T-cell (primary cell): ENCODE data around the gene D2HGDH. TPM values are rescaled to one million over a fixed set of nuclear protein-coding genes. Genes with fewer than 3 reads are reported as not detected.

Experiments
- ATAC-seq, 4 experiments: fragments of 200-7000 bp in 3 of 4; fragments of 150-1000 bp in 1 of 4; cut with Tn5 transposase; replicated peaks in 1 of 4; 1 replicate in 3 of 4; 2 replicates in 1 of 4; pipeline ENCODE4 v1.10.0; 2021; ENCODE audit warnings: moderate library complexity in 3 of 4, mild to moderate bottlenecking in 2 of 4, moderate number of reproducible peaks in 1 of 4
- CTCF ChIA-PET, 2 donors: fragments of 300-600 bp; sonication (Branson Sonifier 250); formaldehyde crosslinking; loops; one replicate each; lab custom pipeline; 2022; ENCODE audit warnings: antibody characterized with exemption in 2 of 2; lab: Charles Lee
- POLR2A ChIA-PET, 2 donors: fragments of 300-600 bp; sonication (Branson Sonifier 250); formaldehyde crosslinking; loops; one replicate each; lab custom pipeline; 2022; ENCODE audit warnings: antibody characterized with exemption in 2 of 2; lab: Charles Lee
- DNase-seq, 35 experiments: peaks; one replicate each; pipeline versions ENCODE4 v3.0.0 to v3.0.0-alpha.2; 2013 to 2023
- H3K27ac ChIP-seq: one replicate; pipeline ENCODE4 v1.5.1; 2013; ENCODE audit warnings: low read length
- H3K27me3 ChIP-seq, 2 experiments: replicated peaks in 1 of 2; 1 replicate in 1 of 2; 2 replicates in 1 of 2; pipeline versions ENCODE4 v1.6.1 to v1.7.0; 2013; ENCODE audit warnings: low read length in 1 of 2, mixed read lengths in 1 of 2; ENCODE audit not compliant: control insufficient read depth in 2 of 2, insufficient read depth in 2 of 2; ENCODE audit errors: extremely low read depth in 1 of 2
- H3K36me3 ChIP-seq, 2 donors: 1 replicate in 1 of 2; 2 replicates in 1 of 2; pipeline versions ENCODE4 v1.6.1 to v1.7.0; 2013; ENCODE audit warnings: low read length in 1 of 2; ENCODE audit not compliant: control insufficient read depth in 2 of 2, insufficient read depth in 1 of 2; ENCODE audit errors: extremely low read depth in 1 of 2
- H3K4me1 ChIP-seq, 2 experiments: 1 replicate in 1 of 2; 2 replicates in 1 of 2; pipeline versions ENCODE4 v1.6.1 to v1.7.0; 2013; ENCODE audit warnings: low read length in 2 of 2, mixed read lengths in 1 of 2; ENCODE audit not compliant: insufficient read depth in 2 of 2, control insufficient read depth in 1 of 2; ENCODE audit errors: extremely low read depth in 1 of 2
- H3K4me3 ChIP-seq, 2 donors: 1 replicate in 1 of 2; 2 replicates in 1 of 2; pipeline versions ENCODE4 v1.5.1 to v1.7.0; 2013; ENCODE audit warnings: mild to moderate bottlenecking in 2 of 2, low read length in 1 of 2, moderate library complexity in 1 of 2; ENCODE audit not compliant: control insufficient read depth in 1 of 2; ENCODE audit errors: extremely low read depth in 1 of 2
- H3K9me3 ChIP-seq: 2 replicates; pipeline ENCODE4 v1.7.0; 2013
- H3K27ac Mint-ChIP-seq, 2 donors: one replicate each; pipeline ENCODE4 v1.8.0; 2020 to 2021; ENCODE audit warnings: mild to moderate bottlenecking in 2 of 2, mixed read lengths in 2 of 2
- H3K27me3 Mint-ChIP-seq, 2 donors: one replicate each; pipeline ENCODE4 v1.8.0; 2021 to 2022; ENCODE audit warnings: mixed read lengths in 2 of 2
- H3K36me3 Mint-ChIP-seq: one replicate; pipeline ENCODE4 v1.8.0; 2021; ENCODE audit warnings: mixed read lengths
- H3K4me1 Mint-ChIP-seq, 3 donors: one replicate each; pipeline ENCODE4 v1.8.0; 2020 to 2022; ENCODE audit warnings: mixed read lengths in 3 of 3, mild to moderate bottlenecking in 1 of 3
- H3K4me3 Mint-ChIP-seq, 3 donors: one replicate each; pipeline ENCODE4 v1.8.0; 2020 to 2022; ENCODE audit warnings: mild to moderate bottlenecking in 3 of 3, mixed read lengths in 3 of 3, moderate library complexity in 3 of 3
- H3K9me3 Mint-ChIP-seq, 3 donors: one replicate each; pipeline ENCODE4 v1.8.0; 2020 to 2022; ENCODE audit warnings: mixed read lengths in 3 of 3
- WGBS: methylation state at CpG from one replicate; pipeline ENCODE4 v1.1.5; 2013; ENCODE audit warnings: missing lambda C conversion rate; ENCODE audit not compliant: insufficient coverage; 5-methylcytosine and 5-hydroxymethylcytosine counted together
- total RNA-seq, 35 experiments: library from RNA in 6 of 35; stranded (reverse) in 6 of 35; fragments of 120-200 nt in 1 of 35; gene quantifications; one replicate each; pipeline versions ENCODE4 v1.2.1 to v1.2.4 and lab custom pipeline; 2013 to 2026

D2HGDH gene
- total RNA-seq, 5 donors from 2014 or later (not counting 1 experiment from before 2014, with no cell fraction given) = 48.6 to 58.3 (median 54.0) TPM

DNA sequence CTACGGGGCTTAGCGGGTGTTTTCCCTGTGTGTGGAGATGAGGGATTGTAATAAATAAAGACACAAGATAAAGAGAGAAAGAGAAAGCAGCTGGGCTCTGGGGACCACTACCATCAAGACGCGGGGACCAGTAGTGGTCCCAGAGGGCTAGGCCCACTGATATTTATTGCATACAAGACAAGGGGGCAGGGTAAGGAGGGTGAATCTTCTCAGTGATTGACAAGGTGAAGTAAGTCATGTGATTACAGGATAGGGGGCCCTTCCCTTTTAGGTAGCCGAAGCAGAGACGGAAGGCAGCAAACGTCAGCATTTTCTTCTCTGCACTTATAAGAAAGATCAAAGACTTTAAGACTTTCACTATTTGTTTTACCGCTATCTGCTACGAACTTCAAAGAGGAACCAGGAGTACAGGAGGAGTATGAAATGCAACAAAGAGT is 37.7 kb downstream of the D2HGDH start:
- Mint-ChIP-seq H3K9me3 (no peaks in the 10 kb centered on the region), H3K27me3 (no peaks in the 10 kb centered on the region), H3K27ac (peak overlapping the region; percentile 23 to 72), H3K36me3 (no peaks in the 10 kb centered on the region), H3K4me3 (peak overlapping the region; percentile 18 to 67 (median 56)), H3K4me1 (peaks cover 11 to 14% (median 12%) of the 10 kb centered on the region in 3 donors)
- CTCF ChIA-PET = interaction anchor here in 1 of 2 donors (0.6 kb wide), 1 partner anchor 124 kb away, joined by 5 read pairs; no protein-coding TSS in a partner anchor
- ATAC-seq (peak in 2 of 4 experiments; percentile 21 to 35), DNase-seq (peak in 20 of 35 experiments; percentile 14 to 60 (median 24))
- H3K9me3 ChIP-seq = no peaks in the 10 kb centered on the region
- no peak overlapping the region for H3K4me3 ChIP-seq
- POLR2A ChIA-PET = interaction anchor here in 1 of 2 donors (0.5 kb wide), 1 partner anchor 53 kb away, joined by 6 read pairs; no protein-coding TSS in a partner anchor
- no peaks in the 10 kb centered on the region for H3K36me3 ChIP-seq
- WGBS = 71% methylated on average over 2 of the region's 9 CpGs
- H3K27ac ChIP-seq = no peak overlapping the region
- H3K4me1 ChIP-seq = peaks cover 2 to 28% of the 10 kb centered on the region in 2 experiments
- peaks cover 0 to 33% of the 10 kb centered on the region in 2 experiments for H3K27me3 ChIP-seq

DNA sequence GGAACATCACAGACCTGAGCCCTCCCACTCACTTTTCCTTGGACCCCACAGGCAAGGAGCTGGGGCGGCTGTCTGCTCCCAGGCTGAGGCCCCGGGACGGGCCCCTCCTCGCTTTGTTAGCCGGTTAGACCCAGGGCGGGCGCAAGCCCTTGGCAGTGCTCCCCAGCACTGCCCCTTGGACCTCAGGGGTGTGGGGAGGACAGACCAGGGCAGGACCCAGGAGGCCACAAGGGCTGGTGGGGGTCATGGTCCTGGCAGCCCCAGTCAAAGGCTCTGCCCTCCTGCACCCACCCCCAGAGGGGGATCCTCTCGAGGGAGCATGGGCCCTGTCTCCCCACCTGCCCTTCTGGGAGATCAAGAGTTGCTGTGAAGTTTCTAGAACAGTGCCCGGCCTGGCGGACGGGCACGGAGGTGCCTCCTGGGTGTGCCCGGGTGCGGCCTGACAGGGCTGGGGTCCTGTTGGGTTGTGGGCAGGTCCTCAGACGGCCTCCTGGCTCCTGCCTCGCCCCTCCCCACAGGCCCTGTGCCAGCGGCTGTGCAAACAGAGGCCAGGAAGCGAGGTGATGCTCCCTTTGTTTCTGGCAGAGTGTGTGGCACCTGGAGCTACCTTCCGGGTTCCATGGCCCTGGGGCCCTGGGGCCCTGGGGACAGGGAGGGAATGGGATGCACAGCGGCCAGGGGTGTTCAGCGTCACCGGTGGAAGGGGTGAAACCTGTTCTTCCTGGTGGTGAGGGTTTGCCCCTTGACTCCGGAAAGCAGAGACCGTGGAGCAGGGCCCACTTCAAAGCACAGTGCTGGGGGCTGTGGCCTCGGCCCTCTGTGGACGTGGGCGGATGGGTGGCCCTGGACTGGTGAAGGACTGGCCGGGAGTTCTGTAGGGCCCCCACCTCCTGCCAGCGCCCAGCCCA is 39.3 kb downstream of the D2HGDH start:
- H3K27ac Mint-ChIP-seq = no peak overlapping the region
- WGBS = 84% methylated on average over 24 of the region's 29 CpGs
- H3K36me3 ChIP-seq = no peaks in the 10 kb centered on the region
- H3K4me3 ChIP-seq = no peak overlapping the region
- DNase-seq = peak in 2 of 35 experiments; percentile 11 to 20
- no peaks in the 10 kb centered on the region for H3K9me3 ChIP-seq
- H3K9me3 Mint-ChIP-seq = no peaks in the 10 kb centered on the region
- no peak for ATAC-seq
- no peak overlapping the region for H3K4me3 Mint-ChIP-seq
- no peaks in the 10 kb centered on the region for H3K36me3 Mint-ChIP-seq
- peaks cover 11 to 14% (median 12%) of the 10 kb centered on the region in 3 donors for H3K4me1 Mint-ChIP-seq
- no peaks in the 10 kb centered on the region for H3K27me3 Mint-ChIP-seq
- peaks cover 2 to 28% of the 10 kb centered on the region in 2 experiments for H3K4me1 ChIP-seq
- H3K27ac ChIP-seq = no peak overlapping the region
- ChIA-PET CTCF (no interaction called here), POLR2A (no interaction called here)
- peaks cover 0 to 44% of the 10 kb centered on the region in 2 experiments for H3K27me3 ChIP-seq

DNA sequence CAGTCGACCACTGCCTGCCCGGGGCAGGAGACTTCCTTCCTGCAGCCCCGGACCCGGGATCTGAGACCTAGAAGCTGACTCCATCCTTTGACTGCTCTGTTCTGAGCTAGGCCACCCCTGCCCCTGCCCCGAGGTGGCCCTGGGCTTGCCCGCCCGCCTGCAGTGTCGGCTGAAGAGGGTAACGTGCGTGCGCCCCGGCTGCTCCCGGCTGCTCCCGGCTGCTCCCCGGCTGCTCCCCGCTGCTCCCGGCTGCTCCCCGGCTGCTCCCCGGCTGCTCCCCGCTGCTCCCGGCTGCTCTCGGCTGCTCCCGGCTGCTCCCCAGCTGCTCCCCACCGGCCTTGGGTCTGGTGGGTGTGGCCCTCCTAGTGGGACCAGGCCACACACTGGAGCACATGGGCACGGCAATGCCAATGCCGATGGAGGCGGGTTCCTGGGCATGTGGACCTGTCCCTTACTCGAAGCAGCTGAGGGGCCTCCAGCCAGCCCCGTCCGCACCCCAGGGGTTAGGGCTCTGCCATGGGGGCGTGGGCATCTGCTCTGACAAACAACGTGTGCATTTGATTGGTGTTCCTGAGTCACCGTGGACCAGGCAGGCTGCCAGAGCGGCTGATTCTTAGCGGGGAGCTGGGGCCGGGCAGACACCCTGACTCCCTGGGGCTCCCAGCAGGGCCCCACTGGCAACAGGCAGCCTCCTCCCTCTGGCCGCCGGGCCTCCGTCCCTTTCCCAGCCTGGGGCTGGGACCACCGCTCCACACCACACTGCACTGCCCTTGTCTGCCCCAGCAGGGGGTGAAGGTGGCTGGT is 40.2 kb downstream of the D2HGDH start:
- Histone ChIP-seq H3K4me1 (peaks cover 2 to 28% of the 10 kb centered on the region in 2 experiments), H3K9me3 (no peaks in the 10 kb centered on the region), H3K27me3 (peaks cover 0 to 44% of the 10 kb centered on the region in 2 experiments), H3K36me3 (no peaks in the 10 kb centered on the region), H3K27ac (no peak overlapping the region), H3K4me3 (no peak overlapping the region)
- Mint-ChIP-seq H3K4me1 (peaks cover 11 to 14% (median 12%) of the 10 kb centered on the region in 3 donors), H3K4me3 (no peak overlapping the region), H3K9me3 (no peaks in the 10 kb centered on the region), H3K36me3 (no peaks in the 10 kb centered on the region), H3K27me3 (no peaks in the 10 kb centered on the region), H3K27ac (no peak overlapping the region)
- ATAC-seq = no peak
- POLR2A ChIA-PET = no interaction called here
- CTCF ChIA-PET = no interaction called here
- peak in 2 of 35 experiments; percentile 11 to 22 for DNase-seq
- 75% methylated on average over 36 of the region's 40 CpGs for WGBS

DNA sequence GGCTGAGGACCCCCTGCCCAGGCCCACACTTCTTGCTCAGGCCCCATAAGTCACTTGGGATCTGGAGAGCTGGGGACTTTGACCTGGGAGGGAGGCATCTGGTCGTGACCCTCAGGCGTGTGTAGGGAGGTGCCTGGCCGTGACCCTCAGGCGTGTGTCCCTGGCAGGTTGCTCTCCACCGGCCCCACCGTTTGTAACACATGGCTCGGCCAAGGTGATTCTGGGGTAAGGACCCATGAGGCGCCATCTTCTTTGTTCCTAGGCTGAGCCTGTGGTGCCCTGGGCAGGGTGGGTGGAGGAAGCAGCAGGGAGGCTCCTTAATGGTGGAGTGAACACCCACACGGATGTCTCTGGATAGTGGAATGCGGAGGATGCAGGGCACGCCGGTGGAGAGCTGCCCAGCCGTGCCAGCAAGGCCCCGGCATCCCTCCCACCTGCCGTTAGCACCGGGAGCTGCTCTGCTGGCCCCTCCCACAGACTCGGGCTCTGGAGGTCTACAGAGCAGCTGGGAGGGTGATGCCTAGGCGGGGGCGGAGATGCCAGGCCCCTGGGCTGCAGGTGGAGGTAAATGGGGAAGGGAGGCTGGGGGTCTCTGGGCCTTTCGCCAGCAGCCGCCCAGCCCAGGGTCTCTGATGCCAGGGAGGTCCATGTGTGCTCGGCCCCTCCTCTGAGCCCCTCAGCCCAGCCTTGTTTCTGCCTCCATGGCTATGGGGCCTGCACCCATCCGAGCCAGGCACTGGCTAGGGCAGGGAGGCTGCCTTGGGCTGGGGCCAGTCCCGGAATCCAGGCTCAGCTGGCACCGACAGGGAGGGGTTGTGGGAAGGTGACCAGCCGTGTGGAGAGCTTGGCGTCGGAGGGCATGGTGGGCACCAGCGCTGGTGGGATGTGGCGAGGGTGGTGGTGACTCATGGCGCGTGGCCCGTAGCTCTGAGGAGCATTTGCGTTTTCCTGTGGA is 41.1 kb downstream of the D2HGDH start:
- Histone ChIP-seq H3K36me3 (no peaks in the 10 kb centered on the region), H3K27me3 (peaks cover 0 to 44% of the 10 kb centered on the region in 2 experiments), H3K4me3 (no peak overlapping the region), H3K9me3 (no peaks in the 10 kb centered on the region), H3K27ac (no peak overlapping the region), H3K4me1 (peaks cover 2 to 28% of the 10 kb centered on the region in 2 experiments)
- peaks cover 11 to 14% (median 12%) of the 10 kb centered on the region in 3 donors for H3K4me1 Mint-ChIP-seq
- no peak for ATAC-seq
- ChIA-PET POLR2A (no interaction called here), CTCF (no interaction called here)
- DNase-seq = peak in 2 of 35 experiments; percentile 10 to 21
- H3K9me3 Mint-ChIP-seq = no peaks in the 10 kb centered on the region
- H3K27ac Mint-ChIP-seq = no peak overlapping the region
- H3K36me3 Mint-ChIP-seq = no peaks in the 10 kb centered on the region
- 90% methylated on average over 32 of the region's 34 CpGs for WGBS
- no peak overlapping the region for H3K4me3 Mint-ChIP-seq
- no peaks in the 10 kb centered on the region for H3K27me3 Mint-ChIP-seq

DNA sequence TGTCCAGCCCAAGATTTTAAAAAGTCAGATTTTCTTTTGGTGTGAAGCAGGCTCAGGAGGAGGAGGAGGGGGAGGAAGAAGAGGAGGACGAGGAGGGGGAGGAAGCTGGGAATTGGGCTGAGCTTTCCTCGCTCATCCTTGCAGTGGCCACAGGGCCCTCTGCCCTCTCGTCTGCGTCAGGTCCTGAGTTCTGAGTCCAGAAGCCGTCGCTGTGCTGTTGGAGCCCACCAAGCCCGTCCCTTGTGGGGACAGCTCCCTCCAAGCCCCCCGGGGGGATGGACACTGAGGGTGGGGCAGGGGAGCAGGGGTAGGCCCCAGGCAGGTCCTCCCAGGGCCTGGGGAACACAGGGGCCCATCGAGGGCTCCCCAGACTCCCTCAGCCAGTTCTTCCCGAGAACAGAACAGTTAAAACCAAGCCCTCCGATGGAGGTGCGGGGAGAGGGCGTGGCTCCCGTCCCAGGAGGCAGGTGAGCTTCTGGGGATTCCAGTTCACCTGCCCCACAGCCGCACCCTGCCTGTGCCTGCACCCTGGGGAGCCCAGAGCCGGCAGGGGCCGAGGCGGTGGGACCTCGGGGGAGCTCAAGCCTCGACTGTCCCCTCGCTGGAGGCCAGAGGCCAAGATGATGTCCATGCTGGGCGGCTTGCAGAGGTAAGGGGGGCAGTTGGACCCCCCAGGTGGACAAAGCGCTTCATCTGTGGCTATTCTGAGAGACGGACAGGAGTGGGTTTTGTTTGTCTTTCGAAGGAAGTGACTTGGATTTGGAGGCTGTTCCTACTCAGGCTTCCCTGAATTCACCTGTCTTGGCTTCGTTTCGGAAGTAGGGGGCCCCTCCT is 42.1 kb downstream of the D2HGDH start, which contains the start of gene GAL3ST2:
Gene GAL3ST2, plus strand, starts transcription at position 487 of the 834 bp plus-strand sequence. Its CDS starts 134 bp downstream, at position 621.
- 92% methylated on average over 24 of the region's 27 CpGs for WGBS
- Histone ChIP-seq H3K4me1 (peaks cover 2 to 22% of the 10 kb centered on the region in 2 experiments), H3K27me3 (peaks cover 0 to 44% of the 10 kb centered on the region in 2 experiments), H3K36me3 (no peaks in the 10 kb centered on the region), H3K9me3 (no peaks in the 10 kb centered on the region), H3K4me3 (no peak within 1 kb of the TSS), H3K27ac (no peak within 1 kb of the TSS)
- peak in 2 of 35 experiments; percentile 2 to 23 for DNase-seq
- peaks cover 0 to 7% (median 0%) of the 10 kb centered on the region in 3 donors for H3K9me3 Mint-ChIP-seq
- no peaks in the 10 kb centered on the region for H3K27me3 Mint-ChIP-seq
- no peak for ATAC-seq
- H3K4me3 Mint-ChIP-seq = no peak within 1 kb of the TSS
- H3K27ac Mint-ChIP-seq = no peak within 1 kb of the TSS
- H3K4me1 Mint-ChIP-seq = peaks cover 10 to 14% (median 12%) of the 10 kb centered on the region in 3 donors
- H3K36me3 Mint-ChIP-seq = no peaks in the 10 kb centered on the region
- CTCF ChIA-PET = no interaction called here
- POLR2A ChIA-PET = no interaction called here
